ENCODE results near the gene ZCCHC14. TPM values are rescaled to one million over a fixed set of nuclear protein-coding genes. Genes with fewer than 3 reads are reported as not detected.

ZCCHC14 gene
- total and polyA plus RNA-seq, 2 donors (not counting 1 experiment from before 2014, with no cell fraction given) = 0.70 to 4.4 TPM

DNA sequence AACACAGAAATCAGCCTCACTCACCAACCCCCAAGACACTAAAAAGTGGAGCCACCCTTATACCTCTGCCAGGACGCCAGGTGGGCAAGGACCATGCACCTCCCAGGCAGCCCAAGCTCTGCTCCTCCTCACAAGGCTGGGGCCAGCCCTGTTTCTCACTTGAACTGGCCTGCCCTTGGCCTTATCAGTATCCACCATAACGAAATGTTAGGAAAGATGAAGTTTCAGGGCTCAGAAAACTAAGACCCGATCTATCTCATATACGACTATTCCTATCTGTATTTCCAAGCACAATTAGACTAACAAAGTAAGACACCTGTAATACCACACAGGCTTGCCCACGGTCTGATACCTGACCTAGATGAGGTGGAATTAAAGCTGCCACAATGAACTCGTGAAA lies 116.2 kb downstream of the ZCCHC14 start:
- ChIA-PET POLR2A (no interaction called here), CTCF (interaction anchor here (0.7 kb wide), 1 partner anchor 18 kb away, joined by 3 read pairs; no protein-coding TSS in a partner anchor)
- Mint-ChIP-seq H3K4me3 (no peak overlapping the region), H3K4me1 (peaks cover 26% of the 10 kb centered on the region), H3K27ac (no peak overlapping the region), H3K27me3 (no peaks in the 10 kb centered on the region), H3K9me3 (ENCODE audit: insufficient read depth) (no peaks in the 10 kb centered on the region)
- peaks cover 6 to 10% of the 10 kb centered on the region in 2 donors for H3K4me1 ChIP-seq (ENCODE audit: control insufficient read depth in 2 of 2, insufficient read depth in 2 of 2, low read length in 2 of 2)
- peaks cover 0 to 4% of the 10 kb centered on the region in 2 experiments for H3K36me3 ChIP-seq (replicated peaks in 1 of 2; ENCODE audit: control extremely low read depth in 1 of 2, control insufficient read depth in 1 of 2, extremely low read depth in 1 of 2, insufficient read depth in 2 of 2, low read length in 1 of 2)
- 96% methylated on average over 4 of the region's 6 CpGs for WGBS (ENCODE audit: insufficient coverage)
- TF ChIP-seq, protein P1, sequence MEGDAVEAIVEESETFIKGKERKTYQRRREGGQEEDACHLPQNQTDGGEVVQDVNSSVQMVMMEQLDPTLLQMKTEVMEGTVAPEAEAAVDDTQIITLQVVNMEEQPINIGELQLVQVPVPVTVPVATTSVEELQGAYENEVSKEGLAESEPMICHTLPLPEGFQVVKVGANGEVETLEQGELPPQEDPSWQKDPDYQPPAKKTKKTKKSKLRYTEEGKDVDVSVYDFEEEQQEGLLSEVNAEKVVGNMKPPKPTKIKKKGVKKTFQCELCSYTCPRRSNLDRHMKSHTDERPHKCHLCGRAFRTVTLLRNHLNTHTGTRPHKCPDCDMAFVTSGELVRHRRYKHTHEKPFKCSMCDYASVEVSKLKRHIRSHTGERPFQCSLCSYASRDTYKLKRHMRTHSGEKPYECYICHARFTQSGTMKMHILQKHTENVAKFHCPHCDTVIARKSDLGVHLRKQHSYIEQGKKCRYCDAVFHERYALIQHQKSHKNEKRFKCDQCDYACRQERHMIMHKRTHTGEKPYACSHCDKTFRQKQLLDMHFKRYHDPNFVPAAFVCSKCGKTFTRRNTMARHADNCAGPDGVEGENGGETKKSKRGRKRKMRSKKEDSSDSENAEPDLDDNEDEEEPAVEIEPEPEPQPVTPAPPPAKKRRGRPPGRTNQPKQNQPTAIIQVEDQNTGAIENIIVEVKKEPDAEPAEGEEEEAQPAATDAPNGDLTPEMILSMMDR (IDR thresholded peaks at IDR 0.05) = no peak
- no peak for TF ChIP-seq EZH2 (IDR thresholded peaks at IDR 0.05; ENCODE audit: borderline replicate concordance, insufficient read depth, low read depth, low read length, poor library complexity, severe bottlenecking)
- no peak overlapping the region for H2AFZ ChIP-seq (ENCODE audit: insufficient read depth, low read depth, low read length, poor library complexity, severe bottlenecking)
- no peaks in the 10 kb centered on the region for H3K27me3 ChIP-seq (replicated peaks in 1 of 4; ENCODE audit: control extremely low read depth in 1 of 4, control insufficient read depth in 3 of 4, insufficient read depth in 4 of 4, low read length in 3 of 4)
- no peaks in the 10 kb centered on the region for H3K9me3 ChIP-seq (ENCODE audit: control extremely low read depth in 1 of 3, control insufficient read depth in 2 of 3, insufficient read depth in 1 of 3, low read length in 2 of 3)
- intact Hi-C loops (cut with micrococcal nuclease) = no loop called here
- H4K20me1 ChIP-seq (ENCODE audit: control insufficient read depth, insufficient read depth, low read length, poor library complexity, severe bottlenecking) = peaks cover 64% of the 10 kb centered on the region
- no peak for DNase-seq
- H3K9ac ChIP-seq (ENCODE audit: low read length) = no peak overlapping the region
- no peak overlapping the region for H3K4me2 ChIP-seq (replicated peaks; ENCODE audit: low read depth, low read length, poor library complexity, severe bottlenecking)
- H3K4me3 ChIP-seq (ENCODE audit: control extremely low read depth in 1 of 5, extremely low read depth in 1 of 5, insufficient read depth in 1 of 5, low read depth in 2 of 5, low read length in 4 of 5) = no peak overlapping the region
- H3K79me2 ChIP-seq (ENCODE audit: control insufficient read depth, insufficient read depth, low read length) = peaks cover 97% of the 10 kb centered on the region
- H3K27ac ChIP-seq (ENCODE audit: low read length in 2 of 2) = no peak overlapping the region
- ATAC-seq (ENCODE audit: low read depth) = no peak

DNA sequence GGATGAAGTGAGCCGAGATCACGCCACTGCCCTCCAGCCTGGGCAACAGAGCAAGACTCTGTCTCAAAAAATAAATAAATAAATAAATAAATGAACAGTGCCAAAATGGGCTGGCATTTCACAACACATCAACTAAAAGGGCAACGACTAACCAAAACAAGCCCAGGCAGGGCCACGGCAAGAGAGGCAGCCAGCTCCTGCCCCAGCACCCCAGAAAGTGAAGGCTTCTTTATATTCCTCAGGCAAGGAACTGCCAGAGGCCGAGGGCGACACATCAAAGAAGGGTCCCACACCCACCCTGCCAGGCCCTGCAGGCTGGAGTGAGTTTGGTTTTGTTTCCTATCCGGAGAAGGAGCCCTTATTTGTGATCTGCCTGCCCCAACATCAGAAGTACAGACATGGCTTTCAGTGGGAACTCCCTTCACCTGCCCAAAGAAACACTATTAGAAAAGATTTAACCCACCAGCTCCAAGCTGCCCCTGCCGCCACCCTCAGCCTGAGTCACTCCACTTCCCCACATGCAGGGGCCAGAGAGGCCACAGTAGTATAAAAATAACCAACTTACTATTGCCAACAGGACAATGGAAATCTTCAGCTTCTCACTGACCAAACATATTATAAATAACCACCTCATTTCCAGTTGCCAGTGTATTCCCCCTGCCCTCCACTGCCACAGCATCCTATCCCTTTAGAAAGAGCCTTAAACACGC lies 117.2 kb downstream of the ZCCHC14 start:
- intact Hi-C loops (cut with micrococcal nuclease) = no loop called here
- no peak overlapping the region for H3K27ac Mint-ChIP-seq
- WGBS (ENCODE audit: insufficient coverage) = 98% methylated on average over 5 of the region's 9 CpGs
- POLR2A ChIA-PET = no interaction called here
- Histone ChIP-seq H3K36me3 (replicated peaks in 1 of 2; ENCODE audit: control extremely low read depth in 1 of 2, control insufficient read depth in 1 of 2, extremely low read depth in 1 of 2, insufficient read depth in 2 of 2, low read length in 1 of 2) (peaks cover 0 to 4% of the 10 kb centered on the region in 2 experiments), H3K4me3 (ENCODE audit: control extremely low read depth in 1 of 5, extremely low read depth in 1 of 5, insufficient read depth in 1 of 5, low read depth in 2 of 5, low read length in 4 of 5) (no peak overlapping the region), H3K79me2 (ENCODE audit: control insufficient read depth, insufficient read depth, low read length) (peaks cover 97% of the 10 kb centered on the region), H3K9ac (ENCODE audit: low read length) (no peak overlapping the region), H2AFZ (ENCODE audit: insufficient read depth, low read depth, low read length, poor library complexity, severe bottlenecking) (no peak overlapping the region), H3K4me1 (ENCODE audit: control insufficient read depth in 2 of 2, insufficient read depth in 2 of 2, low read length in 2 of 2) (peaks cover 0 to 2% of the 10 kb centered on the region in 2 donors), H3K27me3 (replicated peaks in 1 of 4; ENCODE audit: control extremely low read depth in 1 of 4, control insufficient read depth in 3 of 4, insufficient read depth in 4 of 4, low read length in 3 of 4) (no peaks in the 10 kb centered on the region), H3K9me3 (ENCODE audit: control extremely low read depth in 1 of 3, control insufficient read depth in 2 of 3, insufficient read depth in 1 of 3, low read length in 2 of 3) (no peaks in the 10 kb centered on the region), H4K20me1 (ENCODE audit: control insufficient read depth, insufficient read depth, low read length, poor library complexity, severe bottlenecking) (peaks cover 69% of the 10 kb centered on the region), H3K4me2 (replicated peaks; ENCODE audit: low read depth, low read length, poor library complexity, severe bottlenecking) (no peak overlapping the region), H3K27ac (ENCODE audit: low read length in 2 of 2) (no peak overlapping the region)
- no peak for DNase-seq
- H3K4me1 Mint-ChIP-seq = peaks cover 15% of the 10 kb centered on the region
- H3K9me3 Mint-ChIP-seq (ENCODE audit: insufficient read depth) = no peaks in the 10 kb centered on the region
- H3K27me3 Mint-ChIP-seq = no peaks in the 10 kb centered on the region
- H3K4me3 Mint-ChIP-seq = no peak overlapping the region
- no peak for TF ChIP-seq EZH2 (IDR thresholded peaks at IDR 0.05; ENCODE audit: borderline replicate concordance, insufficient read depth, low read depth, low read length, poor library complexity, severe bottlenecking)
- TF ChIP-seq, protein P1 (IDR thresholded peaks at IDR 0.05) = no peak
- CTCF ChIA-PET = no interaction called here
- ATAC-seq (ENCODE audit: low read depth) = no peak

All from B cell (primary cell).